ENCODE measurements around the gene IL1RAP.

GRCh38 chr3:190605385-190605784 is 91.5 kb downstream of the IL1RAP start:
- TF ChIP-seq CTCF (IDR thresholded peaks at IDR 0.05; ENCODE audit: extremely low read depth in 1 of 2, insufficient read depth in 1 of 2, low read depth in 1 of 2, low read length in 2 of 2) = no peak
- TF ChIP-seq POLR2A (IDR thresholded peaks at IDR 0.05; ENCODE audit: low read depth, low read length) = no peak
- TF ChIP-seq MYC (IDR thresholded peaks at IDR 0.05; ENCODE audit: low read depth, low read length) = no peak

All from endothelial cell of umbilical vein (primary cell).